Measurements from ENCODE around the gene PLAC1.

GRCh38 chrX:134524181-134524580 lies 134.1 kb downstream of the PLAC1 start:
- no peak for TF ChIP-seq POLR2A (IDR thresholded peaks at IDR 0.05)
- no peak for TF ChIP-seq CTCF (IDR thresholded peaks at IDR 0.05)
